Breast epithelium (tissue), 3 donors: ENCODE measurements around the gene ZNF582.

ENCODE experiments used
- POLR2A ChIP-seq: fragments of 450-650 bp; IDR thresholded peaks from one replicate; pipeline ENCODE4 v1.6.1; 2016; ENCODE audit warnings: antibody characterized with exemption, mild to moderate bottlenecking, moderate library complexity
- TF ChIP-seq, protein P1 (sequence below), 3 donors: fragments of 450-650 bp; IDR thresholded peaks; one replicate each; pipeline ENCODE4 v1.5.1; 2016 to 2017; ENCODE audit warnings: antibody characterized with exemption in 3 of 3, mild to moderate bottlenecking in 3 of 3, moderate library complexity in 3 of 3

DNA sequence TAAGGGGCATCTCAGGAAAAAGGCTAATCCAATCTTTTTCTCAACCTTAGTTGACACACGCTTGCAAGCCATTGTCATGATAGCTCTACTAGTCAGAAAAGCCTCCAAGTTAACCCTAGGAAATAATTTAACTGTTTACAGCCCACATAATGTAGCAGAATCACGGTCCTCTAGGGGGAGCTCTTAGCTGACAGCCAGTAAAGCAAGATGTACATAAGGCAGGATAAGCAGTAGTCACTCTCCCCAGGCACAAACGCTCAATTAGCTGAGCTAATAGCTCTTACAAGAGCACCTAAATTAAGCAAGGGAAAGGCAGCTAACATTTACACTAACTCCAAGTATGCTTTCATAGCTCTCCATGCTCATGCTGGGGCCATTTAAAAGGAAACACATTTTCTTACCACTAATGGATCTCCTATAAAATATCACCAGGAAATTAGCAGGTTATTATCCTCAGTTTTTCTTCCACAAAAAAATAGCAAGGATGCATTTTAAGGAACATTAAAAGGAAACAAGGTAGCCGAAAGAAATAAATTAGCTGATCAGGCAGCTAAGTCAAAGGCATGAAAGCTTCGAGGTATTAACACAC lies 45.0 kb downstream of the ZNF582 start:
- TF ChIP-seq, protein P1, sequence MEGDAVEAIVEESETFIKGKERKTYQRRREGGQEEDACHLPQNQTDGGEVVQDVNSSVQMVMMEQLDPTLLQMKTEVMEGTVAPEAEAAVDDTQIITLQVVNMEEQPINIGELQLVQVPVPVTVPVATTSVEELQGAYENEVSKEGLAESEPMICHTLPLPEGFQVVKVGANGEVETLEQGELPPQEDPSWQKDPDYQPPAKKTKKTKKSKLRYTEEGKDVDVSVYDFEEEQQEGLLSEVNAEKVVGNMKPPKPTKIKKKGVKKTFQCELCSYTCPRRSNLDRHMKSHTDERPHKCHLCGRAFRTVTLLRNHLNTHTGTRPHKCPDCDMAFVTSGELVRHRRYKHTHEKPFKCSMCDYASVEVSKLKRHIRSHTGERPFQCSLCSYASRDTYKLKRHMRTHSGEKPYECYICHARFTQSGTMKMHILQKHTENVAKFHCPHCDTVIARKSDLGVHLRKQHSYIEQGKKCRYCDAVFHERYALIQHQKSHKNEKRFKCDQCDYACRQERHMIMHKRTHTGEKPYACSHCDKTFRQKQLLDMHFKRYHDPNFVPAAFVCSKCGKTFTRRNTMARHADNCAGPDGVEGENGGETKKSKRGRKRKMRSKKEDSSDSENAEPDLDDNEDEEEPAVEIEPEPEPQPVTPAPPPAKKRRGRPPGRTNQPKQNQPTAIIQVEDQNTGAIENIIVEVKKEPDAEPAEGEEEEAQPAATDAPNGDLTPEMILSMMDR (IDR thresholded peaks at IDR 0.05), result no peak
- TF ChIP-seq POLR2A, result no peak
